Tibial nerve (tissue), 4 donors: ENCODE results near the gene SMTNL1.

Source experiments
- EP300 ChIP-seq, 2 donors: sonication (generic); formaldehyde crosslinking; IDR thresholded peaks; one replicate each; pipeline ENCODE4 v1.6.1; 2017; ENCODE audit warnings: antibody characterized with exemption in 2 of 2, mild to moderate bottlenecking in 1 of 2
- POLR2A ChIP-seq, 2 donors: fragments of 450-650 bp; IDR thresholded peaks; one replicate each; pipeline ENCODE4 v1.6.1; 2017; ENCODE audit warnings: antibody characterized with exemption in 2 of 2, mild to moderate bottlenecking in 2 of 2, moderate library complexity in 2 of 2
- TF ChIP-seq, protein P1 (sequence below), 5 experiments: fragments of 200-600 bp in 3 of 5; fragments of 450-650 bp in 2 of 5; sonication (generic) in 3 of 5; IDR thresholded peaks; one replicate each; pipeline ENCODE4 v1.5.1; 2016 to 2019; ENCODE audit warnings: antibody characterized with exemption in 5 of 5, mild to moderate bottlenecking in 3 of 5, moderate library complexity in 2 of 5

DNA sequence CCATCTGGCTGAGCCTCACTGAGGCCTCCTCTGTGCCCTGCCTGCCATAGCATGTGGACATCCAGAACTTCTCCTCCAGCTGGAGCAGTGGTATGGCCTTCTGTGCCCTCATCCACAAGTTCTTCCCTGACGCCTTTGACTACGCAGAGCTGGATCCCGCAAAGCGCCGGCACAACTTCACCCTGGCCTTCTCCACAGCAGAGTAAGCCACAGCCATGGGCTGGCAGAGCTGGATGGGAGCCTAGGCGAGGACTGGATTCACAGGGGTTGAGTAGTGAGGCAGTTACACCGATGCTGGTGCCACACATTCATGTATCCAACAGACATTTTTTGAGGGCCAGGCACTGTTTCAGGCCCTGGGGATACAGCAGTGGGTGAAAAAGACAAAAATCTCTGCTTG, 9.1 kb downstream of the SMTNL1 start:
- TF ChIP-seq POLR2A (IDR thresholded peaks at IDR 0.05) (no peak), EP300 (IDR thresholded peaks at IDR 0.05) (no peak)
- TF ChIP-seq, protein P1, sequence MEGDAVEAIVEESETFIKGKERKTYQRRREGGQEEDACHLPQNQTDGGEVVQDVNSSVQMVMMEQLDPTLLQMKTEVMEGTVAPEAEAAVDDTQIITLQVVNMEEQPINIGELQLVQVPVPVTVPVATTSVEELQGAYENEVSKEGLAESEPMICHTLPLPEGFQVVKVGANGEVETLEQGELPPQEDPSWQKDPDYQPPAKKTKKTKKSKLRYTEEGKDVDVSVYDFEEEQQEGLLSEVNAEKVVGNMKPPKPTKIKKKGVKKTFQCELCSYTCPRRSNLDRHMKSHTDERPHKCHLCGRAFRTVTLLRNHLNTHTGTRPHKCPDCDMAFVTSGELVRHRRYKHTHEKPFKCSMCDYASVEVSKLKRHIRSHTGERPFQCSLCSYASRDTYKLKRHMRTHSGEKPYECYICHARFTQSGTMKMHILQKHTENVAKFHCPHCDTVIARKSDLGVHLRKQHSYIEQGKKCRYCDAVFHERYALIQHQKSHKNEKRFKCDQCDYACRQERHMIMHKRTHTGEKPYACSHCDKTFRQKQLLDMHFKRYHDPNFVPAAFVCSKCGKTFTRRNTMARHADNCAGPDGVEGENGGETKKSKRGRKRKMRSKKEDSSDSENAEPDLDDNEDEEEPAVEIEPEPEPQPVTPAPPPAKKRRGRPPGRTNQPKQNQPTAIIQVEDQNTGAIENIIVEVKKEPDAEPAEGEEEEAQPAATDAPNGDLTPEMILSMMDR (IDR thresholded peaks at IDR 0.05): no peak
